ENCODE data around the gene TSPAN7. TPM values are rescaled to one million over a fixed set of nuclear protein-coding genes. Genes with fewer than 3 reads are reported as not detected.

The TSPAN7 gene
- total and polyA plus RNA-seq, 2 donors, result 6.3 to 24.3 TPM

DNA sequence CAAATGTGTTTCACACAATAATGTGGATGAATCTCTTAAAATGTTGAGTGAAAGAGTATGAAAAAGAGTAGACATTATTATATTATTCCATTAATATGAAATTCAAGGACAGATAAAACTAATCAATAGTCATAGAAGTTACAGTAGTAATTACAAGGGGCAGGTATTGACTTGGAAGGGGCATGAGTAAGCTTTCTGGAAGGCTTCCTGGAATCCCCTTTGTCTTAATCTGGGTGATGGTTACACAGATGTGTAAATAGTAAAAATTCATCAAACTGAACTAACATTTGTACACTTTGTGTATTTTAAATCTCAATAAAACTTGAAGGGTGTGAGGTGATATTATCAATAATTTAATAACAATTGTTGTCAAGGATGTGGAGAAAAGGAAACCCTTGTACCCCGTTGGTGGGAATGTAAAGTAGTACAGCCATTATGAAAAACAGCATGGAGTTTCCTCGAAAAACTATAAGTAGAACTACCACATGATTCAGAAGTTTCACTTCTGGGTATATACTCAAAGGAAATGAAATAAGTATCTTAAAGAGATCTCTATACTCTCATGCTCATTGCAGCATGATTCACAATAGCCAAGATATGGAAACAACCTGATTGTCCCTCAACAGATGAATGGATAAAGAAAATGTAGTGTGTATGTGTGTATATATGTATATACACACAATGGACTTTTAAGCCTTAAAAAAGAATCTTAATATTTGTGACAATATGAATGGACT lies 143.0 kb downstream of the TSPAN7 start:
- no peaks in the 10 kb centered on the region for H3K36me3 ChIP-seq (ENCODE audit: control insufficient read depth in 2 of 2, insufficient read depth in 2 of 2, low read length in 1 of 2)
- no peaks in the 10 kb centered on the region for H3K9me3 ChIP-seq (ENCODE audit: control insufficient read depth in 2 of 2, insufficient read depth in 1 of 2, low read length in 1 of 2)
- DNase-seq (ENCODE audit: low read depth in 6 of 9, low spot score in 9 of 9), result no peak
- 92% methylated on average over 2 of the region's 2 CpGs for WGBS
- no peak overlapping the region for H3K4me3 ChIP-seq (ENCODE audit: low read length in 2 of 2)
- H3K4me1 ChIP-seq (ENCODE audit: control insufficient read depth in 2 of 2, insufficient read depth in 2 of 2, low read length in 2 of 2), result no peaks in the 10 kb centered on the region
- H3K27ac ChIP-seq (ENCODE audit: low read depth in 1 of 2, low read length in 1 of 2), result no peak overlapping the region
- no peaks in the 10 kb centered on the region for H3K27me3 ChIP-seq (ENCODE audit: control insufficient read depth in 2 of 2, insufficient read depth in 1 of 2, low read length in 1 of 2)

DNA sequence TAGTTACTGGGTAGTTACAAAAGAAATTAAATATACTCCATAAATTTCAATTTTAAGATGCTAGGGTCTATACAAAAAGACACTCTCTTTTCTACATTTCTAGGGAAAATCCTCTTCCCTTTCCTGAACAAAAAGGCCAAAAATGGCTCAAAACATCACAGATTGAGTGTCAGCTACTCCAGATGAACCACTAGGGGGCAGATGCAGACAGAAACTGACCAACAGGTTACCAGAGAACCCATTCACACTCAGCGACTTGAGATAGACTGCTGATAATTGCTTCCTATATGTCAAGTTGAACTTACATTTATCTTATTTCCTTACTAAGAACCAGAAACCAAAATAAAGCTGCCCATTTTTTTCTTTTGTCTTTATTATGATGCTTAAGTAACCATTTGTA lies 156.5 kb downstream of the TSPAN7 start:
- Histone ChIP-seq H3K27ac (ENCODE audit: low read depth in 1 of 2, low read length in 1 of 2) (no peak overlapping the region), H3K9me3 (ENCODE audit: control insufficient read depth in 2 of 2, insufficient read depth in 1 of 2, low read length in 1 of 2) (no peaks in the 10 kb centered on the region), H3K4me3 (ENCODE audit: low read length in 2 of 2) (no peak overlapping the region), H3K4me1 (ENCODE audit: control insufficient read depth in 2 of 2, insufficient read depth in 2 of 2, low read length in 2 of 2) (no peaks in the 10 kb centered on the region), H3K27me3 (ENCODE audit: control insufficient read depth in 2 of 2, insufficient read depth in 1 of 2, low read length in 1 of 2) (no peaks in the 10 kb centered on the region), H3K36me3 (ENCODE audit: control insufficient read depth in 2 of 2, insufficient read depth in 2 of 2, low read length in 1 of 2) (no peaks in the 10 kb centered on the region)
- WGBS, result 43% methylated on average over 1 of the region's 1 CpG
- peak in 2 of 9 donors; percentile 6 to 7 for DNase-seq (ENCODE audit: low read depth in 6 of 9, low spot score in 9 of 9)

DNA sequence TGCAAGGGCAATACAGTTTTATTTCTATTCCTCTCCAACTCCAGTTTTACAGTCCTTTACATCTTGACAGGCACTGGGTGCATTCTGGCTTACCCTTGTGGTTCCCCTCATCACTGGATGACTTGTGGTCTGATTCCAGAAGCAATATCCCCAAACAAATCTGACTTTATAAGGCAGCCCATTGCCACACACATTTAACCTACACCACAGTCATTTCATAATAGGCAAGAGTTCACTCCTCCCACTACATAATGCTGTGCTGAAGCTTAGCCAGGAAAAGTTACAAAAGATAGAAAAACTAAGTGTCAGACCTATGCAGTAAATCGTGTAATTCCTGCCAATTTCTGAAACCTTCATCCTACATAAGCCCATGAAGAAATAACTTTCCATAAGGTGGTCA lies 157.0 kb downstream of the TSPAN7 start:
- H3K27me3 ChIP-seq (ENCODE audit: control insufficient read depth in 2 of 2, insufficient read depth in 1 of 2, low read length in 1 of 2), result no peaks in the 10 kb centered on the region
- WGBS, result 98% methylated on average over 1 of the region's 1 CpG
- DNase-seq (ENCODE audit: low read depth in 6 of 9, low spot score in 9 of 9), result no peak
- H3K4me3 ChIP-seq (ENCODE audit: low read length in 2 of 2), result no peak overlapping the region
- H3K4me1 ChIP-seq (ENCODE audit: control insufficient read depth in 2 of 2, insufficient read depth in 2 of 2, low read length in 2 of 2), result no peaks in the 10 kb centered on the region
- no peak overlapping the region for H3K27ac ChIP-seq (ENCODE audit: low read depth in 1 of 2, low read length in 1 of 2)
- H3K36me3 ChIP-seq (ENCODE audit: control insufficient read depth in 2 of 2, insufficient read depth in 2 of 2, low read length in 1 of 2), result no peaks in the 10 kb centered on the region
- H3K9me3 ChIP-seq (ENCODE audit: control insufficient read depth in 2 of 2, insufficient read depth in 1 of 2, low read length in 1 of 2), result no peaks in the 10 kb centered on the region

DNA sequence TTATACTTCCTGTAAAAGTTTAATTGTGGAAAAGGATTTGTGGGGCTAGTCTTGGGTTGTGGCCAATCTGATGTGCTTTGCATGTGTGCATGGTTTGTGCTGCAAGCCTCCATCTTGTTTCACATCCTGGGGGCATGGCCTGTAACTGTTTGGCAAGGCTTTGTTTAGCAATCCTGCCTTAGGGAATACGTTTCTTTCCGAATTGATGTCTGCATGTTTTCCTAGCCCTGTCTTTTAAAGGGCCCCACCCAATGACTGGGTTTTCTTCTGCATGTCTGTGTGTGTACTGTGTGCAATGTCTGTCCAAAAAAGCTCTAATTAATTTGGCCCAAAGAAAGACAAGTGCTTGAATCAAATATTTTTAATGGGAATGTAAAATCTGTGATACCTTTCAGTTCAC lies 165.3 kb downstream of the TSPAN7 start:
- H3K27me3 ChIP-seq (ENCODE audit: control insufficient read depth in 2 of 2, insufficient read depth in 1 of 2, low read length in 1 of 2), result no peaks in the 10 kb centered on the region
- WGBS, result 91% methylated on average over 2 of the region's 2 CpGs
- no peak overlapping the region for H3K4me3 ChIP-seq (ENCODE audit: low read length in 2 of 2)
- H3K9me3 ChIP-seq (ENCODE audit: control insufficient read depth in 2 of 2, insufficient read depth in 1 of 2, low read length in 1 of 2), result no peaks in the 10 kb centered on the region
- no peaks in the 10 kb centered on the region for H3K4me1 ChIP-seq (ENCODE audit: control insufficient read depth in 2 of 2, insufficient read depth in 2 of 2, low read length in 2 of 2)
- H3K36me3 ChIP-seq (ENCODE audit: control insufficient read depth in 2 of 2, insufficient read depth in 2 of 2, low read length in 1 of 2), result no peaks in the 10 kb centered on the region
- no peak overlapping the region for H3K27ac ChIP-seq (ENCODE audit: low read depth in 1 of 2, low read length in 1 of 2)
- DNase-seq (ENCODE audit: low read depth in 6 of 9, low spot score in 9 of 9), result no peak

DNA sequence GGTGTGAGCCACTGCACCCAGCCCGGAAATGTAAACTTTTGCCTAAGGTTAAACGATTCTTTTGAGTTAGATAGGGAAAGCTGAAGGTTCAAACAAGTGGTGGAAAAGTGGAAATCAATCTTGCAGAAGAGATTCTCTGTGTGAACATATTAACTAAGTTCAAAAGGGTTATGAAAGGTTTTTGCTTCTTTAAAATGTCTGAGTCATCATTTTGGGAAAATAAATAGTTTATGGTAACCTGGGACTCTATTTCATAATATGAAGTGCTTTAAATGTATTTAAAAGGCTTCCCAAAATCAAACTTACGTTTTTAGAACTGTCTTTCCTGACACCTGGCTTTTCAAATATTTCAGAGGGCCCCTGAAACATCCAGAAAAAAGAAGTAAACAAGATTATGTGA lies 166.3 kb downstream of the TSPAN7 start:
- Histone ChIP-seq H3K27me3 (ENCODE audit: control insufficient read depth in 2 of 2, insufficient read depth in 1 of 2, low read length in 1 of 2) (no peaks in the 10 kb centered on the region), H3K4me3 (ENCODE audit: low read length in 2 of 2) (no peak overlapping the region), H3K4me1 (ENCODE audit: control insufficient read depth in 2 of 2, insufficient read depth in 2 of 2, low read length in 2 of 2) (no peaks in the 10 kb centered on the region), H3K27ac (ENCODE audit: low read depth in 1 of 2, low read length in 1 of 2) (no peak overlapping the region), H3K9me3 (ENCODE audit: control insufficient read depth in 2 of 2, insufficient read depth in 1 of 2, low read length in 1 of 2) (no peaks in the 10 kb centered on the region), H3K36me3 (ENCODE audit: control insufficient read depth in 2 of 2, insufficient read depth in 2 of 2, low read length in 1 of 2) (no peaks in the 10 kb centered on the region)
- DNase-seq (ENCODE audit: low read depth in 6 of 9, low spot score in 9 of 9), result no peak
- 91% methylated on average over 3 of the region's 3 CpGs for WGBS

DNA sequence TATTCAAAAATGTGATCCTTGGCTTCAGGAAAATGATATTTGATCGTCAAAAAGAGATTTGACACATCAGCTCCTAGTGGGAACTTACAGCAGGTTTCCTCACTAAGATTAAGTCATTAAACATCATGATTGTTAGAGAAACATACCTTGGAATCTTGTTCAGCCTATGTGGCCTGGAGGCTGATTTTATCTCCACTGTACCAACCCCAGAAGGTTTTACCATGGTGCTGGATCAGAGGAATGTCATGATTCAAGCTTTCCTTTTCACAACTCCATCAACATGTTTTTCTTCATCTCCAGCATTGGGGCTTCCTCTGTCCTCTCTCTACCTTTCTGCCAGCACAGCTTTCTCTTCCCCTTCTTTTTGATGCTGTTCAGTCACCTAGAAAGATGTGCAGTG lies 171.5 kb downstream of the TSPAN7 start:
- Histone ChIP-seq H3K9me3 (ENCODE audit: control insufficient read depth in 2 of 2, insufficient read depth in 1 of 2, low read length in 1 of 2) (no peaks in the 10 kb centered on the region), H3K4me1 (ENCODE audit: control insufficient read depth in 2 of 2, insufficient read depth in 2 of 2, low read length in 2 of 2) (no peaks in the 10 kb centered on the region), H3K4me3 (ENCODE audit: low read length in 2 of 2) (no peak overlapping the region), H3K27me3 (ENCODE audit: control insufficient read depth in 2 of 2, insufficient read depth in 1 of 2, low read length in 1 of 2) (no peaks in the 10 kb centered on the region), H3K27ac (ENCODE audit: low read depth in 1 of 2, low read length in 1 of 2) (no peak overlapping the region), H3K36me3 (ENCODE audit: control insufficient read depth in 2 of 2, insufficient read depth in 2 of 2, low read length in 1 of 2) (no peaks in the 10 kb centered on the region)
- DNase-seq (ENCODE audit: low read depth in 6 of 9, low spot score in 9 of 9), result no peak
- WGBS, result 100% methylated on average over 1 of the region's 1 CpG

Other genes starting within 250 kb of the TSPAN7 start
- gene RPGR, start 234.0 kb upstream of the TSPAN7 start, total RNA-seq, result 6.9 TPM
- 35.2 TPM for gene RPGR, start 234.0 kb upstream of the TSPAN7 start, polyA plus RNA-seq
- 0.05 TPM for gene OTC, start 208.9 kb upstream of the TSPAN7 start, total RNA-seq
- gene OTC, start 208.9 kb upstream of the TSPAN7 start, polyA plus RNA-seq, result 0.11 TPM
- 17.4 TPM for gene MID1IP1, start 239.9 kb downstream of the TSPAN7 start, total RNA-seq
- gene MID1IP1, start 239.9 kb downstream of the TSPAN7 start, polyA plus RNA-seq, result 22.3 TPM